ENCODE measurements around the gene SNRPA.

SNRPA gene

DNA sequence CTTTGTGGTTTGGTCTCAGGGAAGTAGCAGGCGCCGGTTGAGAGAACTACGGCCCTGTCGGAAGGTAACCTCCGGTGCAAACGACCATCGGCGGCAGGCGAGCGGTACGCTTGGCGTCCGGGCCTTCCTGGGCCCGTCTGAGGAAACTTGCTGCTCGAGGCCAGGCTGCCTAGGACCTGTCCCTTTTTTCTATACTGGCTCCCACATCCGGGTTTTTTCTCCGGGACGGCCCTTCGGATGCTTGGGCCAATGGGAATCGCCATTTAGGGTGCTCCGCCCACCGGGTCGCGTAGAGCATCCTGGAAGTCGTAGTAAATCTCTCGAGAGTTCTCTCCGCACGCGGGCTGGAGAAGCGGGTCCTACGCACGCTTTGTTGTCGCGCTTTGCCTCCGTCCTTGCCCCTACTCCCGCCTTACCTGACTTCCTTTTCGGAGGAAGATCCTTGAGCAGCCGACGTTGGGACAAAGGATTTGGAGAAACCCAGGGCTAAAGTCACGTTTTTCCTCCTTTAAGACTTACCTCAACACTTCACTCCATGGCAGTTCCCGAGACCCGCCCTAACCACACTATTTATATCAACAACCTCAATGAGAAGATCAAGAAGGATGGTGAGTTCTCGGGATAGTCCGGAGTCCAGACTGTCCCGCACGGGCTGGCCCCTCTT, at the start of gene SNRPA:
Gene SNRPA, plus strand, starts transcription at position 330 of the 664 bp plus-strand sequence. Its CDS starts 206 bp downstream, at position 536.
- DNase-seq, result peak; percentile 95

DNA sequence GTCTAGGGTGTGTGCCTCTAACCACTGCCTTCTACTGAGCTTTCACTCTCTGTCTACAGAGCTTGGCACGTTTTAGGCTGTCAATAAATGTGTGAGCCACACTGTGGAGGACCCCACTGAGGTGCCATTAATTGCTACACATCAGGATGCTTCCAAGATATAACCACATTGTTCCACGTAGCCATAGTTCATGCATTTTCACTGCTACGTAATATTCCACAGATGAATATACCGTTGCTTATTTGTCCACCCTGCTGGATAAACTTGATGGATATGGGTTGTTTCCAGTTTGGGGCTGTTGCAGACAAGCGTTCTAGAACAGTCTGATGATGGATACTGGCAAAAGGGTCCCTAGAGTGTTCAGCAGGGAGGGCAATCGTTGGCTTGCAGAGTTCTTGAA, 49.2 kb upstream of the SNRPA start:
- no peak for DNase-seq

DNA sequence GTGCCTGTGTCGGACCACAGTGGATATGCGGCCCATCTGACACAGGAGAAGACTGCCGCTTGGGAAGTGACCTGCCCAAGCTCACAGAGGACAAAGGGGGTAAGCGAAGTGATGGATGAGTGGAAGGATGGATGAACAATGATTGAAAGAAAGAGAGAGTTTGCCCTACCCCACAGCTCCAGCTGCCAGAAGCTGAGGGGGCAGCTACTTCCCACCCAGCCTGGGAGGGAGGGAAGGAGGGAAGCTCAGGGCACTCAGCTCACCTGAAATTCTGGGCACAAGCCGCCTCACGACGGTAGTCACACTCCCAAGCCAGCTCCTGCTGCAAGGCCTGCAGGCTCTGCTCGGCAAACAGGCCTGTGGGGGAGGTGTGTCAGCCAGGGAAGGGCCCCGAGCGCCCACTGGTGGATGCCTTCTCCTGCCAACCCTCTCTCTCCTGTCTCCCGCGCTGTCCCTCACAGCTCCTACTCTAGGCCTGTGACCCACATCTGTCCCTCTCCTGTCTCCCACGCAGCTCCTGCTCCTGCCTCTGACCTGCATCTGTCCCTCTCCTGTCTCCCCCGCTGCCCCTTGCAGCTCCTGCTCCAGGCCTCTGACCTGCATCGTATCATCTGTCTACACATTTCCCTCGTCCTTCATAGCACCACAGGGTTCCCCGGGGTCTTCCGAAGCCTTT, 48.5 kb upstream of the SNRPA start:
- DNase-seq, result no peak

GRCh38 chr19:40703029-40703755, 47.8 kb upstream of the SNRPA start:
- no peak for DNase-seq

GRCh38 chr19:40704491-40705361, 46.3 kb upstream of the SNRPA start:
- DNase-seq, result no peak

DNA sequence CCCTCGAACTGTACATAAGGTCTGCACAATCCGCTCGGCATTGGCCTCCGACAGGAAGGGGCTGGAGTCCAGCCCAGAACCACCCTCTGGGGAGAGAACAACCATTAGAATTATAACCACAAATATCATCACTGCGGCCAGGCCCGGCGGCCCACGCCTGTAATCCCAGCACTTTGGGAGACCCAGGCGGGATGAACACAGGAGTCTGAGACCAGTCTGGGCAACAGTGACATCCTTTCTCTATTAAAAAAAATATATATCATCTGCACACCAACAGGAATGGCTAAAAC, 45.7 kb upstream of the SNRPA start:
- no peak for DNase-seq

DNA sequence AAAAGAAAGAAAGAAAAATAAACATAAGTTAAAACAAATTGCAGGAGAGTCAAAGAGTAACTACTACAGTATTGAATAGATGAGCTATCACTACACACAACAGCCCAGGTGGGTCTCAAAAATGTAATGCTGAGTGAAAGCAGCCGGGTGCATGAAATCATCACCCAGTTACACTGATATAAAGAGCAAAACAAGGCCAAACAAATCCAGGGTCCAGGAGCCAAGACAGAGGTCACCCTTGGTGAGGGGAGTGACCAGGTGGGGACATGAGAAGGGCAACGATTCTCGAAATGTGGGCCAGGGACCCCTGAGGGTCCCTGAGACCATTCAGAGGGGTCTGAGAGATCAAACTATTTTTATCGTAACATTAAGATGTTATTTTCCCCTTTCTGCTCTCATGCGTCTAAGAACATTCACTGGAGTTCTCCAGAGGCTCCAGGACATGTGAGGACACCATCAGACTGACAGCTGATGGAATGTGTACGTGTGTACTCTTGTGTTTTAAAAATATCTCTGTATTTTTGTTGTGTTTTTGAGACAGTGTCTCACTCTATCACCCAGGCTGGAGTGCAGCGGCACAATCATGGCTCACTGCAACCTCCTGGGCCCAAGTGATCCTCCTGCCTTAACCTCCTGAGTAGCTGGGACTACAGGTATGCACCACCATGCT, 44.9 kb upstream of the SNRPA start:
- DNase-seq, result no peak

GRCh38 chr19:40707615-40708014, 43.4 kb upstream of the SNRPA start:
- no peak for DNase-seq

- no peak for DNase-seq
Measured at GRCh38 chr19:40709817-40710216, 41.2 kb upstream of the SNRPA start.

DNA sequence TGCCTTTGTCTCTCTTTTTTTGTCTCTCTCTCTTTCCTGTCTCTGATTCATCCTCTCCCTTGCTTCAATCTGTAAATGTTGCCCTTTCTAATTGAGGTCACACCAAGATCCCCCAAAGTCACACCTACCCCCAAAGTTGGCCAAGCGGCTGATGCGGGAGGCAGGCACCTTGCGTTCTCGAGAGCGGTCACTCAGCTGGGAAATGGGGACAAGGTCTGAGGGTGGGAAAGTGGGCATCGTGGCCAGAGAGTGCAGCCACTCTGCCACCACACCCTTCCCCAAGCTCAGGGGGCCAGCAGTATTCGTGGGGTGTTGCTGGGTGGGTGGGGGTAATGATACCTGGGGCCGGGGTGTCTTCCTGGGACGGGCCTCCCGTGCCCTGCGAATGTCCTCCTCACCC, 37.1 kb upstream of the SNRPA start:
- no peak for DNase-seq

DNA sequence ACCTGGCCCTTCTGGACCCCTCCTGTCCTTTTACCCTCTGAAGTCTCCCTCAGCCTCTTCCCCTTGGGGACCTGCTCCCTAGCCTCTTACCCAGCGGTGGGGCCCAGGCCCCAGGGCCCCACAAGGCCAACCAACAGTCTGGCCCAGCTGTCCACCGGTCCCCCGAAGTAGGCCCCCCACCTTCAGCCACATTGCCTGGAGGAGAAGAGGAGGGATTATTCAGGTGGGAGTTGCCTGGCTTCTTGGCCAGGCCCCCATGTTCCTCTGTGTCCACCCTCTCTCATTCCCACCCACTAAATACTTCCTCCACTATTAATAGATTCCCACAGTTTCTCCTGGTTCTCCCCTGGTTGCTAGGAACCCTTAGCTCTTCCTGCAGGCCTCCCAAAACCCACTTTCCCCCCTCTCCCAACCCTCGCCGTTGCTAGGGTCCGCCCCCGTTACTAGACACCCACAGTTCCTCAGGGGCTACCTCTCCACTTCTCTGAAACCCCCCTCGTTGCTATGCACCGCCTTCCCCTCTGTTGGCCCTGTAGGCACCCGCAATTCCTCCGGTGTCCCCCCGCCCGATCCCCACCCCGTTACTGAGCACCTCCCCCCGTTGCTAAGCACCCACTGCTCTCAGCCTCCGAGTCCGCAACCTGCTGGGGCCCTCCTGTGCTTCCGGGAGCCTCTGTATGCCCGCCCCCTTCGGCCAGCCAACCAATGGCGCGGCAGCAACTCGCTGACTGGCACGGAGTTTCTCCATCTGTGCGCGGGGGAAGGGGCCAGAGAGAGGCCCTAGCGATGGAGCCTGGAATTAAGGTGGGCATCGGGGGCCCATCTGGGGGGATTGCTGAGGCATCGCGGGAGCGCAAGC, 36.3 kb upstream of the SNRPA start:
- DNase-seq, result peak; percentile 91

DNA sequence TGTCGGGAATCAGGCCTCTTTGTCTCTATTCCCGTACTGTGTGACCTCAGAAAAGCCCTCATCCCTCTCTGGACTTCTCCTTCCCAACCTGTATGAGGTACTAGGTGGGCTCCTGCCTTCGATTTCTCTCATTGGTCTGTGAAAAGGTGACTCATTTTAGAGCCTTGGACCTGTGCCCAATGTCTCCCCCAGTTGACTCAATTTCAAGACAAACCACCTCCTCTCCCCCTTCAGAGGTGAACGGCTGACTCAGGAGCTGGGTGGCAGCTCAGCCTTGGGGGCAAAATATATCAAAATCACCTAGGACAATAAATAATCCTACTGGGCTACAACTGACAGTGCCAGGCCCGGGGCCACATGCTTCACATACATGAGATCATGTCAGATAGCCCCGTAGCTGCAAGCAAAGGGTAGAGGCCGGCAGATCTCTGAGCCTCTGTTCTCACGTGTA, 34.9 kb upstream of the SNRPA start:
- DNase-seq, result peak; percentile 82

DNA sequence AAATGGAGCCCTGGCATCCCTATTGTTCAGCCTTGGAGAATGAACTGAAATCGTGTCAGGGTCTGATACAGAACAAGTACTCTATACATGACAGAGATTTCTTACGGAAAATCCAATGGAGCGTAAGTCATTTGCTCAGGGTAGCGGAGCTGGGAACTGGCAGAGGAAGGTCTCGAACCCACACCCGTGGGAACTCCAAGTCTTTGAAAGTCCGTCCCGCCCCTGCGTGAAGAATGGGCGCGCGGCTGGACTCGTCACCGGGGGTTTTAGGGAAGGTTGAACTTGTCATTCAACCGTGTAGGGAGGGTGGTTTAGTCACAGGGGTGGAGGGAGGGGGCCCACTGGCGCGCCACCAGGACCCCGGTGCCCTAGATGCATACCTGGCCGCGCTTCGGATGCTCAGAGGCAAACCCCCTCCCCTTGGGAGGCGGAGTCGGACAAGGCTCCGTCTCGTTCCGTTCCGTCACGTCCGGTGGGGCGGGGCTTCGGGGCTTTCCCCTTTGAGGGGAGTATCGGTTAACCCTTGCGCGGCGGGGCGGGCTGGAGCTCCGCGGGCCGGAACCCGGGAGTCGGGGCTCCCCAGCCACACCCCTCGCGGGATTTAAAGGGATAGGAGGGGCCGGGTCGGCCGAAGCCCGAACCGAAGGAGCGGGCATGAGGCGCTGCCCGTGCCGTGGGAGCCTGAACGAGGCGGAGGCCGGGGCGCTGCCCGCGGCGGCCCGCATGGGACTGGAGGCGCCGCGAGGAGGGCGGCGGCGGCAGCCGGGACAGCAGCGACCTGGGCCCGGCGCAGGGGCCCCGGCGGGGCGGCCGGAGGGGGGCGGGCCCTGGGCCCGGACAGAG, 34.3 kb upstream of the SNRPA start, which contains the start of the genes COQ8B and ITPKC:
Gene COQ8B, minus strand, starts transcription at position 405 of the 843 bp plus-strand sequence. CDS start 2,254 bp downstream, outside the sequence.
Gene ITPKC, plus strand, starts transcription at position 631 of the 843 bp plus-strand sequence. Its CDS starts 24 bp downstream, at position 655.
- DNase-seq, result peak; percentile 100

DNA sequence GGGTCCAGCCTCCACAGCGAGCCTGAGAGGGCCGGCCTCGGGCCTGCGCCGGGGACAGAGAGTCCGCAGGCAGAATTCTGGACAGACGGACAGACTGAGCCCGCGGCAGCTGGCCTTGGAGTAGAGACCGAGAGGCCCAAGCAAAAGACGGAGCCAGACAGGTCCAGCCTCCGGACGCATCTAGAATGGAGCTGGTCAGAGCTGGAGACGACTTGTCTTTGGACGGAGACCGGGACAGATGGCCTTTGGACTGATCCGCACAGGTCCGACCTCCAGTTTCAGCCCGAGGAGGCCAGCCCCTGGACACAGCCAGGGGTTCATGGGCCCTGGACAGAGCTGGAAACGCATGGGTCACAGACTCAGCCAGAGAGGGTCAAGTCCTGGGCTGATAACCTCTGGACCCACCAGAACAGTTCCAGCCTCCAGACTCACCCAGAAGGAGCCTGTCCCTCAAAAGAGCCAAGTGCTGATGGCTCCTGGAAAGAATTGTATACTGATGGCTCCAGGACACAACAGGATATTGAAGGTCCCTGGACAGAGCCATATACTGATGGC, 33.6 kb upstream of the SNRPA start:
- no peak for DNase-seq

DNA sequence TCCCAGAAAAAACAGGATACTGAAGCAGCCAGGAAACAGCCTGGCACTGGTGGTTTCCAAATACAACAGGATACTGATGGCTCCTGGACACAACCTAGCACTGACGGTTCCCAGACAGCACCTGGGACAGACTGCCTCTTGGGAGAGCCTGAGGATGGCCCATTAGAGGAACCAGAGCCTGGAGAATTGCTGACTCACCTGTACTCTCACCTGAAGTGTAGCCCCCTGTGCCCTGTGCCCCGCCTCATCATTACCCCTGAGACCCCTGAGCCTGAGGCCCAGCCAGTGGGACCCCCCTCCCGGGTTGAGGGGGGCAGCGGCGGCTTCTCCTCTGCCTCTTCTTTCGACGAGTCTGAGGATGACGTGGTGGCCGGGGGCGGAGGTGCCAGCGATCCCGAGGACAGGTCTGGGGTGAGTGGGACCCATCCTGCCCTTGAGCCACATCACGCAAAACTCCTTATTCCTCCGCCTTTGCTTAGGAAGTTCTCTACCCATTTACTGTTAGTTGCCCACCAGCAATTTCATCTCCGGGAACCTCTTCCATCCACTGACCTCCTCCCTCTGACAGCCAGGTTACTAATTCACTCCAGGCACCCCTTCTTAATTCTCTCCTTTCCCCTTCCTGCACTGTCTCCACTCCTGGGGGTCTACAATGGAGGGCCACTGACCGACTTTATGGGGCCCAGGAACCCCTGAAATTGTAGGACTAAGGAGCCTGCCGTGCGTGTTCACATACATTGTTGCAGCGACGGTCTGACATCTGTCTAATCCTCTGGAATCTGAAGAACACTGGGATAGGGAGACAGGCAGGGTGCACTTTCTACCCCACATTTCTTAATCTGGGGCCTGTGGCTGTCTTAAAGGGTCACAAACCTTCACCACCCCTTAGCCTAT, 32.9 kb upstream of the SNRPA start:
- DNase-seq, result no peak

GRCh38 chr19:40718774-40719391, 32.1 kb upstream of the SNRPA start:
- DNase-seq, result no peak

DNA sequence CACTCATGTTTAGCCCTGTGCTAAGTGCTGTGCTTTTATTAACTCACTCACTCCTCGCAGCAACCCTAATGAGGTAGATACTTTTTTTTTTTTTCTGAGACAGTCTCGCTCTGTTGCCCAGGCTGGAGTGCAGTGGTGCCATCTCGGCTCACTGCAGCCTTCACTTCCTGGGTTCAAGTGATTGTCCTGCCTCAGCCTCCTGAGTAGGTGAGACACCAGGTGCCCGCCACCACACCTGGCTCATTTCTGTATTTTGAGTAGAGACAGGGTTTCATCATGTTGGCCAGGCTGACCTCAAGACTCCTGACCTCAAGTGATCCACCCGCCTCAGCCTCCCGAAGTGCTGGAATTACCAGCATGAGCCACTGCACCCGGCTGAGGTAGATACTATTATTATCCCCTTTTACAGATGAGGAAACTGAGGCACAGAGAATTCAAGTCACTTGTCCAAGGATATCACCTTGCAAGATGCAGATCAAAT, 31.5 kb upstream of the SNRPA start:
- DNase-seq, result no peak

GRCh38 chr19:40721140-40721486, 29.9 kb upstream of the SNRPA start:
- DNase-seq, result no peak

Measured in activated CD8-positive, alpha-beta memory T cell treated with anti-CD3 and anti-CD28 coated beads, Interleukin-2, amount 50 U/mL, for 4 hours (primary cell).